Esophagus squamous epithelium (tissue), 5 donors: Measurements from ENCODE around the gene PRKCB. TPM values are rescaled to one million over a fixed set of nuclear protein-coding genes. Genes with fewer than 3 reads are reported as not detected.

ENCODE experiments used
- DNase-seq: peaks from one replicate; lab custom pipeline; 2025; lab: John Stamatoyannopoulos, UW
- H3K27ac ChIP-seq, 4 donors: fragments of 200-600 bp; sonication (generic); one replicate each; pipeline ENCODE4 v1.5.1; 2016 to 2019; ENCODE audit warnings: mild to moderate bottlenecking in 1 of 4
- H3K27me3 ChIP-seq, 4 donors: fragments of 200-600 bp; sonication (generic); 1 replicate in 3 of 4; 2 replicates in 1 of 4; pipeline versions ENCODE4 v1.5.1 to v1.6.0; 2017 to 2021; ENCODE audit warnings: antibody characterized with exemption in 1 of 4
- H3K36me3 ChIP-seq, 3 donors: fragments of 200-600 bp; sonication (generic); one replicate each; pipeline ENCODE4 v1.5.1; 2016 to 2019
- H3K4me1 ChIP-seq, 3 donors: fragments of 200-600 bp; sonication (generic); one replicate each; pipeline ENCODE4 v1.5.1; 2017 to 2019
- H3K4me3 ChIP-seq, 4 donors: fragments of 200-600 bp; sonication (generic); 1 replicate in 3 of 4; 2 replicates in 1 of 4; pipeline ENCODE4 v1.5.1; 2016 to 2019; ENCODE audit warnings: mild to moderate bottlenecking in 2 of 4, moderate library complexity in 1 of 4
- H3K9me3 ChIP-seq, 3 donors: fragments of 200-600 bp; sonication (generic); one replicate each; pipeline ENCODE4 v1.5.1; 2016 to 2019
- POLR2A ChIP-seq, 4 donors: fragments of 450-650 bp; IDR thresholded peaks; one replicate each; pipeline ENCODE4 v1.6.1; 2017; ENCODE audit warnings: antibody characterized with exemption in 4 of 4, mild to moderate bottlenecking in 4 of 4, moderate library complexity in 3 of 4
- WGBS, 2 donors: methylation state at CpG; one replicate each; pipeline ENCODE4 v1.1.5; 2018; 5-methylcytosine and 5-hydroxymethylcytosine counted together
- intact Hi-C: fragments of 100-400 bp; cut with DNase I; formaldehyde crosslinking; loops from one replicate; pipeline ENCODE4 v1.15.0; 2022
- total RNA-seq, 4 donors: library from RNA; depleted of rRNA; stranded (reverse); fragments of >200 nt; gene quantifications; one replicate each; pipeline ENCODE4 v1.1.0, GENCODE V29; 2016
- TF ChIP-seq, protein P1 (sequence below), 6 experiments: fragments of 450-650 bp in 4 of 6; fragments of 200-600 bp in 2 of 6; sonication (generic) in 2 of 6; IDR thresholded peaks; one replicate each; pipeline ENCODE4 v1.5.1; 2016 to 2019; ENCODE audit warnings: antibody characterized with exemption in 6 of 6, mild to moderate bottlenecking in 4 of 6, moderate library complexity in 4 of 6
- donor health status: DM: yes; HTN: yes; CAD: no.

PRKCB gene
- total RNA-seq, 4 donors from 2014 or later: 0.38 to 4.0 (median 1.7) TPM

GRCh38 chr16:23959072-23959751, 123.4 kb downstream of the PRKCB start:
- 62% methylated on average over 11 of the region's 11 CpGs for WGBS, 2 donors
- no peaks in the 10 kb centered on the region for H3K4me1 ChIP-seq
- TF ChIP-seq, protein P1, sequence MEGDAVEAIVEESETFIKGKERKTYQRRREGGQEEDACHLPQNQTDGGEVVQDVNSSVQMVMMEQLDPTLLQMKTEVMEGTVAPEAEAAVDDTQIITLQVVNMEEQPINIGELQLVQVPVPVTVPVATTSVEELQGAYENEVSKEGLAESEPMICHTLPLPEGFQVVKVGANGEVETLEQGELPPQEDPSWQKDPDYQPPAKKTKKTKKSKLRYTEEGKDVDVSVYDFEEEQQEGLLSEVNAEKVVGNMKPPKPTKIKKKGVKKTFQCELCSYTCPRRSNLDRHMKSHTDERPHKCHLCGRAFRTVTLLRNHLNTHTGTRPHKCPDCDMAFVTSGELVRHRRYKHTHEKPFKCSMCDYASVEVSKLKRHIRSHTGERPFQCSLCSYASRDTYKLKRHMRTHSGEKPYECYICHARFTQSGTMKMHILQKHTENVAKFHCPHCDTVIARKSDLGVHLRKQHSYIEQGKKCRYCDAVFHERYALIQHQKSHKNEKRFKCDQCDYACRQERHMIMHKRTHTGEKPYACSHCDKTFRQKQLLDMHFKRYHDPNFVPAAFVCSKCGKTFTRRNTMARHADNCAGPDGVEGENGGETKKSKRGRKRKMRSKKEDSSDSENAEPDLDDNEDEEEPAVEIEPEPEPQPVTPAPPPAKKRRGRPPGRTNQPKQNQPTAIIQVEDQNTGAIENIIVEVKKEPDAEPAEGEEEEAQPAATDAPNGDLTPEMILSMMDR (IDR thresholded peaks at IDR 0.05): no peak
- H3K27ac ChIP-seq: no peak overlapping the region
- intact Hi-C loops: no loop called here
- no peak overlapping the region for H3K4me3 ChIP-seq
- no peaks in the 10 kb centered on the region for H3K36me3 ChIP-seq
- H3K27me3 ChIP-seq: no peaks in the 10 kb centered on the region
- no peaks in the 10 kb centered on the region for H3K9me3 ChIP-seq
- no peak for DNase-seq

DNA sequence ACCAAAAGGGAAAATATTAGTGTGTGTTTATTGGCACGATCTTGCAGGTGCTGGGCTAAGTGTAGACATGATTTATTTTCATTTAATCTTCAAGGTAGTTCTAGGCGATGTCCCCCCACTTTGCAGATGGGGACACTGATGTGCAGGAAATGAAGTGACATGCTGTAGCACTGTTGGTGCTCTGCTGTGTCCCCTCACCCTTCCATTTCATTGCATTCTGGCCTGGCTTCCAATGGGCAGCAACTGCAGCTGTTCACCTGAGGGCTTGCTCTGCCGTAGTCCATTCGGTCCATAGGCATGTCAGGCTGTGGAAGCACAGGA, 123.9 kb downstream of the PRKCB start:
- WGBS, 2 donors: 28 to 80% methylated on average over 4 of the region's 4 CpGs
- Histone ChIP-seq H3K4me3 (no peak overlapping the region), H3K36me3 (no peaks in the 10 kb centered on the region), H3K4me1 (no peaks in the 10 kb centered on the region), H3K9me3 (no peaks in the 10 kb centered on the region), H3K27ac (no peak overlapping the region), H3K27me3 (no peaks in the 10 kb centered on the region)
- no peak for DNase-seq
- TF ChIP-seq, protein P1 (IDR thresholded peaks at IDR 0.05): no peak
- TF ChIP-seq POLR2A (IDR thresholded peaks at IDR 0.05): no peak
- intact Hi-C loops: no loop called here

GRCh38 chr16:23960081-23960885, 124.5 kb downstream of the PRKCB start:
- H3K27me3 ChIP-seq: no peaks in the 10 kb centered on the region
- no peaks in the 10 kb centered on the region for H3K9me3 ChIP-seq
- no peak overlapping the region for H3K4me3 ChIP-seq
- no peak for DNase-seq
- TF ChIP-seq POLR2A (IDR thresholded peaks at IDR 0.05): no peak
- TF ChIP-seq, protein P1 (IDR thresholded peaks at IDR 0.05): no peak
- H3K27ac ChIP-seq: no peak overlapping the region
- 48 to 49% methylated on average over 5 of the region's 5 CpGs for WGBS, 2 donors
- H3K36me3 ChIP-seq: no peaks in the 10 kb centered on the region
- intact Hi-C loops: no loop called here
- H3K4me1 ChIP-seq: no peaks in the 10 kb centered on the region

DNA sequence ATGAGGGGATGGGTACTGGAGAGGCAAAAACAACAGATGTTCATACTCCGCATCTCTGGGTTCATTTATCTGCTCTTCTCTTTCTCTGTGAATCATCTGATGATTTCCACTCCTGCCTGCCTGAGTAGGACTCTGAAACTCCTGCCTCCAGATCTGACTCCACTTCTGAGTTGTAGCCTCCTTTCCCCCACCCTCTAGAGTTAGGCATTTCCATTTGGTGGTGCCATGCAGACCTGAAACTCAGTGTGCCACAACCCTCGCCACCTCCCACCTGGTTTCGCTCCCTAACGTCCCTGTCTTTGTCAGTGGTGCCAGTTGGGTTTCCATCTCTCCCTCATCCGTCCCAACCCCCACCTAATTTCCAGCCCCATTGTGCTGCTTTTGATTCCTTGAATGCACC, 126.2 kb downstream of the PRKCB start:
- WGBS, 2 donors: 68 to 72% methylated on average over 5 of the region's 5 CpGs
- Histone ChIP-seq H3K4me3 (no peak overlapping the region), H3K27ac (no peak overlapping the region), H3K4me1 (no peaks in the 10 kb centered on the region), H3K9me3 (no peaks in the 10 kb centered on the region), H3K36me3 (no peaks in the 10 kb centered on the region), H3K27me3 (no peaks in the 10 kb centered on the region)
- intact Hi-C loops: no loop called here
- DNase-seq: no peak
- TF ChIP-seq, protein P1 (IDR thresholded peaks at IDR 0.05): no peak
- TF ChIP-seq POLR2A (IDR thresholded peaks at IDR 0.05): no peak

DNA sequence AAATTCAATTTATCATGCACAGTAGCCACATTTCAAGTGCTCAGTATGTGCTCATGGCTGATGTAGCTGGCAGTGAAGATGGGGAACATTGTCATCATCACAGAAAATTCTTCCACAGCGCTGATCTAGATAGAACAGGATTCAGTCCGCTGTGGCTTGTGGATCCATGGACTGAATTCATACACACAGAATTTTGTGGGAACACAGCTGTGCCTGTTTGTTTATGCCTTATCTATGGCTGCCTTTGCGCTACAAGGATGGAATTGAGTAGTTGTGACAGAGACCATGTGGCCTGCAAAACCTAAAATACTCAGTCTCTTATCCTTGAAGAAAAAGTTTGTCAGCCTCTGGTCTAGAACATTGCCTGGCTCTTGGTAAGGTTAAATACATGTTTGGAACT, 128.4 kb downstream of the PRKCB start:
- Histone ChIP-seq H3K27ac (no peak overlapping the region), H3K36me3 (no peaks in the 10 kb centered on the region), H3K4me1 (no peaks in the 10 kb centered on the region), H3K27me3 (no peaks in the 10 kb centered on the region), H3K4me3 (no peak overlapping the region), H3K9me3 (no peaks in the 10 kb centered on the region)
- 92 to 98% methylated on average over 3 of the region's 3 CpGs for WGBS, 2 donors
- intact Hi-C loops: no loop called here
- no peak for DNase-seq
- TF ChIP-seq POLR2A (IDR thresholded peaks at IDR 0.05): no peak
- TF ChIP-seq, protein P1 (IDR thresholded peaks at IDR 0.05): no peak
